ENCODE results near the gene ACTMAP.
A peak's percentile ranks its signal among the peaks of the same experiment; 100 is the strongest.
"Not testable (repeated sequence)": the region's sequence is repeated elsewhere in the genome, so short reads cannot be mapped to it uniquely, and the experiment has no call there.

ACTMAP gene

GRCh38 chr19:40750058-40750873 lies at the start of gene ACTMAP:
TSS of gene ACTMAP (minus strand) at chr19:40750477. CDS start at chr19:40749803, 674 bp downstream.
- peak; percentile 99 for DNase-seq (ENCODE audit: low spot score)

DNA sequence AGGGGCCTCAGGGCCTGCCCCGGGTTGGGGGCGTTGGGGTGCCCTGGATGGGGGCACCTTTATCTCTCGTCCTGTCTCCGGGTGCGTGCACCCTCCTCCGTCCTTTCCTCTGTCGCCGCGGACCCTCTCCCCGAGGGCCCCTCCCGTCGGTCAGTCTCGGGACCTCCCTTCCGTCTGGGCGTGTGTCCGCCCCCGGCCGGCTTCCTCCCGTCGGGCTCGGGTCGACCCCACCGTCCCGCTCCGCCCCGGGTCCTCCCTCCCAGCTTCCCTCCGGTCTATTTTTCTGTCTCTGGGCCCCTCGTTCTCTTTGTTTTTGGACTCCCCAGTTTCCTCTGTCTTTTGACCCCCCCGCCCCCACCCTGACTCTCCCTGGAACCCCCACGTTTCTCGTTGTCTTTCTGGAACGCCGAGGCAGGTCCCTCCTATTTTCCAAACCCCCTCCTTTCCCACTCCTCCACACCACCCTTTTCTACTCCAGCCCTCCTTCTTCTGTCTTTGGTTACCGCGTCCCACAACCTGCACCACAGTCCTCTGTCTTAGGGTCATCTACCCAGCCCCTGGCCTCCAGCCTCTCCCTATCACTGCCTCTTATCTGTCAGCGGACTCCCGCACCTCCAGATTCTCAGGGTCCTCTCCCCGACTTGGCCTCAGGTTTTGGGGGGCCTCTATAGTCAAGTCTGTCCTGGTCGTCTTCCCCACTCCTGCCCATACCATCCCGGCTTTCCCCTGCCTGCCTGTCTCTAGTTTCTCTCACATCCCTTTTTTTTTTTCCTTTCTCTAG lies 49.5 kb upstream of the ACTMAP start:
- peak; percentile 70 for DNase-seq (ENCODE audit: low spot score)

- DNase-seq (ENCODE audit: low spot score) = peak; percentile 98
These were observed 48.6 kb upstream of the ACTMAP start, which contains the start of gene EGLN2 for GRCh38 chr19:40798683-40799557. TSS of gene EGLN2 (plus strand) at chr19:40799191. CDS start at chr19:40800573, 1,382 bp downstream.

DNA sequence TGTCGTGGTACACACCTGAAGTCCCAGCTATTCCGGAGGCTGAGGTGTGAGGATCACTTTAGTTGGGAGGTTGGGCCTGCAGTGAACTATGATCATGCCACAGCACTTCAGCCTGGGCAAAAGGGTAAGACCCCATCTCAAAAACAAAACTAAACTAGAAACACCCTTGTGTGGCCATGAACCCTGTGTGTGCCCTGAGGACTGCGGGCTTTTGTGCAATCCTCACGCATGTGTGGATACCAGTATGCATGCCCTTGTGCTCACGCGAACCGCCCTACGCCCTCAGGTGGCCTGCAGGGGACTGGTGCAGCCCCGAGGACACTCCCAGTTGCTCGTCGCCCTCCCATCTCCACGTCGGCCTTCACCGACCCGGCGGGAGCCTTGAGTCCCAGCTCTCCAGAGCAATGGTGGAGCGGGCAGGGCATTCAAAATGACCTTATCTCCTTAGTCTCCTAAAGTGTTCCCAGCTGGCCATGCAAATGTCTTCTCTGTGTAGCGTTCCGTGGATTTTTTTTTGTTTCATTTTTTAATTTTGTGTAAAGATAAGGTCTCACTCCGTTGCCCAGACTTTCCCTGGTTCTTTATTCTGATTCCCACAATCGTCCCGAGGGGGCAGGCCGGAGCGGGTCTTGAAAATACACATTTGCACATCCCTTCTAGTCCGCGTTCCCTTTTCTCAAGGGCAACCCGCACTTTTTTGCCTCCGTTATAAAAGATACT lies 47.8 kb upstream of the ACTMAP start:
- DNase-seq (ENCODE audit: low spot score) = peak; percentile 70

- DNase-seq (ENCODE audit: low spot score) = no peak
These were observed 47.1 kb upstream of the ACTMAP start for GRCh38 chr19:40797166-40797962.

DNA sequence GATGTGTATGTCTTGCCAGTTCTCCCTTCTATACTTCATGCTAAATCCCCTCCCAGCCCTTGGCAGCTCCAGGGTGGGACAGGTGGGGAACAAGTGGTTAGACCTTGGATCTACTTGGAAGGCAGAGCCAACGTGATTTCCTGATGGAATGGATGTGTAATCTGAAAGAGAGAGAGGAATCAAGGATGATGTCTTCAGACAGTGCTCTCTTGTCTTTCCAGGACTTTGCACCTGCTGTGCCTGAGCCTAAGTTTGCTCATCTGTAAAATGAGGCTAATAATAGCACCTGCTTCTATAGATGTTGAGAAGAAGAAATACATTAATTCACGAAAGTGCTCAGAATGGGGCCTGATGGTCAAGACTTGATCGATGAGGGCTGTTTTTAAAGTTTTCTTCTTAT lies 41.7 kb upstream of the ACTMAP start:
- DNase-seq (ENCODE audit: low spot score) = no peak

GRCh38 chr19:40791349-40791748 lies 41.1 kb upstream of the ACTMAP start:
- DNase-seq (ENCODE audit: low spot score) = no peak

DNA sequence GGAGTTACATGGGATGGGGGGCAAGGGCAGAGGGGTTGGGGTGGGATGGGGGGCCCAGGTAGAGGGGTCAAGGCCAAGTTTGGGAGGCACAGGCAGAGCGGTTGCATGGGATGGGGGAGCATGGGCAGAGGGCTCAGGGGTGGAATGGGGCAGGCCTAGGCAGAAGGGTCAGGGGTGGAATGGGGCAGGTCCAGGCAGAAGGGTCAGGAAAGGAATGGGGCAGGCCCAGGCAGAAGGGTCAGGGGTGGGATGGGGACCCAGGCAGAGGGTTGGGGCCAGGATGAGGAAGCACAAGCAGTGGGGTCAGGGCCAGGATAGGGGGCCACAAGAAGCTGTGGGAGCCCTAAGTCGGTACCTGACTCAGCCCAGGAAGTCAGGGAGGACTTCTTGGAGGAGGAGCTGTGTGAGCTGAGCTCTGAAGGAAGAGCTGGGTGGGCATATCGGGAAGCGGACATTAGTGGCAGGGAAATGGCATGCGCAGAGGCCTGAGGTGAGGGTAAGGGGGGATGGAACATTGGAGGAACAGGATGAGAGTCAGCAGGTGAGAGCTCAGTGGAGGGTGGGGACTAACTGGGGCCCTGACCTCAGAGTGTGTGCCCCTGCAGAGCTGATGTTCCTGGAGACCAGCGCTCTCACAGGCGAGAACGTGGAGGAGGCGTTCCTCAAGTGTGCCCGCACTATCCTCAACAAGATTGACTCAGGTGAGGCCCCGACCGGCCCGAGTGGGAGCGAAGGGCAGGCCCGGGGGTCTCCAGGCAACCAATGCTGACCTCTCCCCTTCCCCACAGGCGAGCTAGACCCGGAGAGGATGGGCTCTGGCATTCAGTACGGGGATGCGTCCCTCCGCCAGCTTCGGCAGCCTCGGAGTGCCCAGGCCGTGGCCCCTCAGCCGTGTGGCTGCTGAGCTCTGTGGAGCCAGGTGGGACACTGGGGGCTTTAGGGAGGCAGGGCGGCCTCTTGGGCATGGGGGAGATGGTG lies 36.1 kb upstream of the ACTMAP start:
- DNase-seq (ENCODE audit: low spot score) = no peak

DNA sequence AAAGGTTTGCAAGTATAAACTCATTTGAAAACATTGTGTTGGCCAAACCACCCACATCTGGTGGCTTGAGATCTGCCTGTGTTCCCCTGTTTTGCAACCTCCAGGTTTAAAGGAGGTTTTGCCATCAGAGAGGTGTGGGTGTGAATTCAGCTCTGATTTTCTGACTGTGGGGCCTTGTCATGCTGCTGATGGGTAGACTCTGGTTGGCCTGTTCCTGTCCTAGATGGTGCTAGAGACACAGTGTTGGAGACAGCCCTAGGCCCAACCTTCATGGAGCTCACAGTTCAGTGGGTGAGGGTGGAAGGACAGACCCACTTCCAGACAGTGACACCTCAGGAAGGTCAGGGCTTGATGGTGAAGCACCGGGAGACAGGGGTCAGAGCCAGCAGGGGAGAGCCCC lies 35.2 kb upstream of the ACTMAP start:
- no peak for DNase-seq (ENCODE audit: low spot score)

DNA sequence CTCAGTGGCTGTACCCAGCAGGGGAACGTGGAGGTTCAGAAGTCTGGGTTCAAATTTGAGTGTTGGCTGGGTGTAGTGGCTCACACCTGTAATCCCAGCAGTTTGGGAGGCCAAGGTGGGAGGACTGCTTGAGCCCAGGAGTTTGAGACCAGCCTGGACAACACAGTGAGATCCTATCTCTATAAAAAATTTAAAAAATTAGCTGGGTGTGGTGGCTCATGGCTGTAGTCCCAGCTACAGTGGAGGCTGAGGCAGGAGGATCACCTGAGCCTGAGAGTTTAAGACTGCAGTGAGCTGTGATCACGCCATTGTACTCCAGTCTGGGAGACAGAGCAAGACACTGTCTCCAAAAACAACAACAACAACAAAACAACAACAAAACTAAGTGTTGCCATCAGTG lies 33.9 kb upstream of the ACTMAP start:
- not testable (repeated sequence) for DNase-seq (ENCODE audit: low spot score)

DNA sequence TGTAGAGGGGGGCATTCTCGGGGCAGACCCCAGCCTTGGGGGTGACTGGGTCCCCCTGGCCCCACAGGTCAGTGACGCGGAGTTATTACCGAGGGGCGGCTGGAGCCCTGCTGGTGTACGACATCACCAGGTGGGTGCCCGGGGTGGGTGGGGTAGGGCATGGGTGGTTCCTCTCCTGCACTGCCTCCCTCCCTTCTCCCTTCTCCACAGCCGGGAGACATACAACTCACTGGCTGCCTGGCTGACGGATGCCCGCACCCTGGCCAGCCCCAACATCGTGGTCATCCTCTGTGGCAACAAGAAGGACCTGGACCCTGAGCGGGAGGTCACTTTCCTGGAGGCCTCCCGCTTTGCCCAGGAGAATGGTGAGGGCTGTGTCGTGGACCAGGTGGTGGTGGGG lies 33.4 kb upstream of the ACTMAP start:
- DNase-seq (ENCODE audit: low spot score) = no peak

DNA sequence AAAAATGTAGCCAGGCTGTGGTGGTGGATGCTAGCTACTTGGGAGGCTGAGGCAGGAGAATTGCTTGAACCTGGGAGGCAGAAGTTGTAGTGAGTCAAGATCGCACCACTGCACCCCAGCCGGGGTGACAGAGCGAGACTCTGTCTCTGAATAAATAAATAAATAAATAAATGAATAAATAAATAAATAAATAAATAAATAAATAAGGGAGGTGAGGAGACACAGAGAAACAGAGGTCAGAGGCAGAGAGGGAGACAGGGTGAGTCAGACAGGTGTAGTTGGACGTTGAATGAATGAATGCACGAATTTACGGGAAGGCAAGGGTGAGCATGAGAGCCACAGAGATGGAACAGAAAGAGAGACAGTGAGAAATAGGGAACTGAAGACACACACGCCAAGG lies 30.9 kb upstream of the ACTMAP start:
- no peak for DNase-seq (ENCODE audit: low spot score)

GRCh38 chr19:40780582-40780981 lies 30.3 kb upstream of the ACTMAP start:
- no peak for DNase-seq (ENCODE audit: low spot score)

GRCh38 chr19:40778706-40779284 lies 28.5 kb upstream of the ACTMAP start:
- DNase-seq (ENCODE audit: low spot score) = no peak

DNA sequence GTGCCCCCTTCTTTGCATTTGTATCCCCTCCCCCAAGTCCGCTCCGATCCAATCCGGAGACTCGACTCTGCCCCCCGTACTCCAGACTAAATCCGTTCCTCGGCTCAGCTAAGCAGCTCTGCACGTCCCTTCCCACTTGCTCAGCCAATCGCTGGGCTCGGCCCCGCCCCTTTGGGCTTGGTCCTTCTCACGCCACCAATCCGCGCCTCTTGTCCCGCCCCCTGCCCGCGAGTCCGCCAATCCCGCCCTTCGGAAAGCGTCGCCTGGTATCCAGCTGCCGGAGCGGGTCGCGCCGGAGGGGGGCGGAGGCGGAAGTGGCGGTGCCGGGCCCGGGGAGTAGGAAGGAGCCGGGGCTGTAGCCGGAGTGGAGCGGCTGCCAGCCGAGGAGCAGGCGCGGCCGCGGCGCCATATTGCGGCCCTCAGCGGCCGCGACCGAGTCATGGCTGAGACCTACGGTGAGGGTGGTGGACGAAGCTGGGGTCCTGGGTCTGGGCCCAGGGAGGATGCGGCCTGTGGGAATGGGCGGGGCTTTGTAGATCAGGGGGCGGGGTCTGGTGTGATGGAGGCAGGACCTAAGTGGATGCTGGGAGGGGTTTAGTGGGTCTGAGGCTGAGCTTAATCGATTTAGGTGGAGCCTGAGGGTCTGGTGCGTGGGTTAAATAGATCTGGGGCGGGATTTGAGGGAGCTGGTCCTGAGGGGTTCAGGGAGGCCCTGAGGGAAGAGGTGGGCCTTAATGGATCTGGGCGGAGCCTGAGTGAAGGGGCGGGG lies 27.8 kb upstream of the ACTMAP start, which contains the start of gene RAB4B:
Gene RAB4B, plus strand, starts transcription at position 311 of the 769 bp plus-strand sequence. Its CDS starts 129 bp downstream, at position 440.
- DNase-seq (ENCODE audit: low spot score) = peak; percentile 98

- DNase-seq (ENCODE audit: low spot score) = no peak
These were observed 27.3 kb upstream of the ACTMAP start for GRCh38 chr19:40777645-40777936.

- peak; percentile 92 for DNase-seq (ENCODE audit: low spot score)
These were observed 26.8 kb upstream of the ACTMAP start for GRCh38 chr19:40776932-40777644.

DNA sequence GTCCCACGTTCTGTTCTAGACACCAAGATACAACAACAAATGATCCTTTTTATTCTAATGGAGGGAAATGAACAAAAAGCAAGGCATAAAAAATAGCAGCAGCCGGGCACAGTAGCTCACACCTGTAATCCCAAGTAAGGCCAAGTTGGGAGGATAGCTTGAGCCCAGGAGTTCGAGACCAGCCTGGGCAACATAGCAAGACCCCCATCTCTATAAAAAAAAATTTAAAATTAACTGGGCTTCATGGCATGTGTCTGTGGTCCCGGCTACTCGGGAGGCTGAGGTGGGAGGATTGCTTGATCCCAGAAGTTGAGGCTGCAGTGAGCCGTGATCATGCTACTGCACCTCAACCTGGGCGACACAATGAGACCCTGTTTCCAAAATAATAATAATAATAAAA lies 26.1 kb upstream of the ACTMAP start:
- DNase-seq (ENCODE audit: low spot score) = no peak

Measured in GM03348 (cell line).